CD14-positive monocyte (primary cell): ENCODE data around the gene ETS1. TPM values are rescaled to one million over a fixed set of nuclear protein-coding genes. Genes with fewer than 3 reads are reported as not detected.
A peak's percentile ranks its signal among the peaks of the same experiment; 100 is the strongest.

Experiments used
- DNase-seq, 3 donors: peaks; one replicate each; pipeline ENCODE4 v3.0.0-alpha.2; 2011 to 2022
- H2AFZ ChIP-seq: 2 replicates; pipeline ENCODE4 v1.6.0; 2012; ENCODE audit warnings: mild to moderate bottlenecking, low read depth, low read length, inconsistent platforms; ENCODE audit not compliant: insufficient read depth, poor library complexity, severe bottlenecking
- H3K27ac ChIP-seq, 2 donors: 1 replicate in 1 of 2; 2 replicates in 1 of 2; pipeline ENCODE4 v1.5.1; 2012 to 2013; ENCODE audit warnings: low read length in 2 of 2, control low read depth in 1 of 2, inconsistent platforms in 1 of 2, low read depth in 1 of 2, mild to moderate bottlenecking in 1 of 2
- H3K27me3 ChIP-seq, 2 donors: one replicate each; pipeline versions ENCODE4 v1.6.0 to v1.6.1; 2011 to 2013; ENCODE audit warnings: low read length in 2 of 2; ENCODE audit not compliant: control insufficient read depth in 2 of 2, insufficient read depth in 2 of 2
- H3K36me3 ChIP-seq, 2 donors: replicated peaks in 1 of 2; 1 replicate in 1 of 2; 2 replicates in 1 of 2; pipeline versions ENCODE4 v1.5.1 to v1.6.1; 2012 to 2013; ENCODE audit warnings: low read length in 2 of 2, control low read depth in 1 of 2, inconsistent platforms in 1 of 2, mild to moderate bottlenecking in 1 of 2; ENCODE audit not compliant: insufficient read depth in 2 of 2, control insufficient read depth in 1 of 2
- H3K4me1 ChIP-seq, 2 donors: 1 replicate in 1 of 2; 2 replicates in 1 of 2; pipeline versions ENCODE4 v1.5.1 to v1.6.1; 2012 to 2013; ENCODE audit warnings: low read length in 2 of 2, control low read depth in 1 of 2, inconsistent platforms in 1 of 2, mild to moderate bottlenecking in 1 of 2, moderate library complexity in 1 of 2; ENCODE audit not compliant: insufficient read depth in 2 of 2, control insufficient read depth in 1 of 2
- H3K4me2 ChIP-seq: replicated peaks from 2 replicates; pipeline ENCODE3; 2012; ENCODE audit warnings: low read length, moderate library complexity, mild to moderate bottlenecking; ENCODE audit not compliant: poor library complexity, severe bottlenecking; ENCODE audit errors: extremely low read depth
- H3K4me3 ChIP-seq, 3 experiments: fragments of 200-600 bp in 1 of 3; sonication (generic) in 1 of 3; replicated peaks in 1 of 3; 1 replicate in 2 of 3; 2 replicates in 1 of 3; pipeline ENCODE4 v1.5.1; 2011 to 2013; ENCODE audit warnings: low read length in 3 of 3, mild to moderate bottlenecking in 3 of 3, control low read depth in 2 of 3, low read depth in 2 of 3, inconsistent platforms in 1 of 3, moderate library complexity in 1 of 3
- H3K79me2 ChIP-seq: 2 replicates; pipeline ENCODE4 v1.6.0; 2012; ENCODE audit warnings: mild to moderate bottlenecking, control low read depth, inconsistent platforms, low read length, moderate library complexity; ENCODE audit not compliant: insufficient read depth
- H3K9ac ChIP-seq: 2 replicates; pipeline ENCODE4 v1.6.0; 2017; ENCODE audit warnings: low read length, mild to moderate bottlenecking; ENCODE audit not compliant: insufficient read depth, poor library complexity, severe bottlenecking
- H3K9me3 ChIP-seq, 2 donors: replicated peaks in 1 of 2; 1 replicate in 1 of 2; 2 replicates in 1 of 2; pipeline versions ENCODE4 v1.5.1 to v1.6.1; 2012 to 2013; ENCODE audit warnings: low read length in 2 of 2, control low read depth in 1 of 2; ENCODE audit not compliant: control insufficient read depth in 1 of 2, insufficient read depth in 1 of 2
- H4K20me1 ChIP-seq: 2 replicates; pipeline ENCODE4 v1.6.0; 2012; ENCODE audit warnings: mild to moderate bottlenecking, low read length, control low read depth, moderate library complexity; ENCODE audit not compliant: insufficient read depth
- H3K27ac Mint-ChIP-seq, 7 donors: one replicate each; pipeline ENCODE4 v1.8.0; 2020; ENCODE audit warnings: mild to moderate bottlenecking in 7 of 7, mixed read lengths in 7 of 7, moderate library complexity in 6 of 7, inconsistent platforms in 2 of 7
- H3K27me3 Mint-ChIP-seq, 3 donors: one replicate each; pipeline ENCODE4 v1.8.0; 2021 to 2022; ENCODE audit warnings: low read depth in 3 of 3, mild to moderate bottlenecking in 3 of 3, mixed read lengths in 3 of 3, moderate library complexity in 3 of 3, inconsistent platforms in 1 of 3
- H3K36me3 Mint-ChIP-seq, 2 donors: one replicate each; pipeline ENCODE4 v1.8.0; 2020; ENCODE audit warnings: mixed read lengths in 2 of 2, inconsistent platforms in 1 of 2, mild to moderate bottlenecking in 1 of 2
- H3K4me1 Mint-ChIP-seq: one replicate; pipeline ENCODE4 v1.8.0; 2020; ENCODE audit warnings: mild to moderate bottlenecking, mixed read lengths
- H3K4me3 Mint-ChIP-seq, 2 donors: one replicate each; pipeline ENCODE4 v1.8.0; 2020; ENCODE audit warnings: mild to moderate bottlenecking in 2 of 2, mixed read lengths in 2 of 2, moderate library complexity in 1 of 2
- H3K9me3 Mint-ChIP-seq, 7 donors: one replicate each; pipeline ENCODE4 v1.8.0; 2020 to 2022; ENCODE audit warnings: mixed read lengths in 7 of 7, mild to moderate bottlenecking in 6 of 7, moderate library complexity in 6 of 7, inconsistent platforms in 2 of 7
- WGBS: methylation state at CpG from one replicate; pipeline ENCODE4 v1.1.5; 2013; ENCODE audit warnings: missing lambda C conversion rate; ENCODE audit not compliant: insufficient coverage; 5-methylcytosine and 5-hydroxymethylcytosine counted together
- intact Hi-C, 2 donors: fragments of 100-400 bp; cut with micrococcal nuclease; formaldehyde crosslinking; loops; one replicate each; pipeline versions ENCODE4 v1.15.0 to v1.15.1; 2023
- polyA plus RNA-seq, 3 donors: library from polyadenylated mRNA; depleted of rRNA in 1 of 3; unstranded in 2 of 3; stranded (reverse) in 1 of 3; fragments of 300-500 nt in 2 of 3; fragments of >200 nt in 1 of 3; fragmentation: Illumina TruSeq in 2 of 3; gene quantifications; 1 replicate in 2 of 3; 2 replicates in 1 of 3; pipeline ENCODE4 v1.2.3, GENCODE V29; 2012 to 2021
- TF ChIP-seq, protein P1 (sequence below): fragments of 200-600 bp; IDR thresholded peaks from one replicate; pipeline ENCODE4 v1.8.0; 2022; ENCODE audit warnings: antibody characterized with exemption, mild to moderate bottlenecking

The ETS1 gene
- polyA plus RNA-seq, 3 donors = 0.67 to 1.6 (median 1.6) TPM

DNA sequence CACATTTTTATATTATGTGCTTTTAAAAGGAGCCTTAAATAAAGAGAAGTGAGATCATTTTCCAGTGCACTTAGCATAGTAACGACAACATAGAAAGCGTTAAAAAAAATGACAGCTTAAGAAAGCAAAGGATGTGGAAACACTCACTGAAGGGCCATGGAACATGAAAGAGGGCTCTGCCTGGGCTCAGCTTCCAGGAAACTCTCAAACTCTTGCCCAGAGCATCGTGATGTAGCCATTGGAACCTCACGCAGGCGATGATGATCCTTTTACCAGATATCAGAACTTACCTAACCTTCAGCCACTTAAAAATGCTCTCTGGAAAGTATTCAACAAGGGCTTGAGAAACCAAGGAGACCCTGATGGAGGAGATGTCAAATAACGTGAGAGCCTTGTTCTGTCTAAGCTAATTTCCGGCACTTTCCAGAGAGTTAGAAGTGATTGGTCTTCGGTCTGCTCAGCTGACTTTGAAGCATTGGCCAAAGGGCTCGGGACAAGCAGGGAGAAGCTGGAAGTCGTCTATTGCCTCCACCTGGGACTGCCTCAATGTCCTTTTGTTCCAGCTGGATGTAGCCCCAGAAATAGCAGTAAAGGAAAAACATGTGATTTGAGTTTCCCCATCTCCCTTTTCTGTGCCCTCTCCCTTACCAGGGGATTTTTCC is 21.5 kb upstream of the ETS1 start:
- peaks cover 3 to 8% of the 10 kb centered on the region in 2 donors for H3K4me1 ChIP-seq
- H3K4me3 Mint-ChIP-seq = no peak overlapping the region

DNA sequence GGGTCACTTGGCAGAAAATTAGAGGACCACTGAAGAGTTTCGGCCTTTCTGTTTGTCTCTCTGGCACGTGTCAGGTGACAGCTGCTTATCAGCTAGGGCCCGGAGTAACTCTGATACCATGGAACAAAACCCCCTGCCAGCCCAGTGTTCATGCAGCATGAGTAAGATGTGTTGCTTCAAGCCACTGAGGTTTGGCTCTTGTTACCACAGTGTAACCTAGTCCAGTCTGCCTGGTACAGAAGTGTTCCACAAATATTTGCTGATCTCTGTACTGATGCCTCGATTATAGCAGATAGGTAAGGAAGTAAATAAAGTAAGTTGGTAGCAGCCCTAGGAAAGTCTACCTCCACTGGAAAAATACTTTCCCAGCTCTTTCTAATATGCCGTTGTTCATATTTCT is 20.5 kb upstream of the ETS1 start:
- no peaks in the 10 kb centered on the region for H3K27me3 ChIP-seq
- no peak overlapping the region for H2AFZ ChIP-seq
- no peaks in the 10 kb centered on the region for H3K36me3 Mint-ChIP-seq
- intact Hi-C loops = no loop called here
- no peak for DNase-seq
- no peak overlapping the region for H3K27ac ChIP-seq
- H3K4me3 ChIP-seq = no peak overlapping the region
- no peak overlapping the region for H3K27ac Mint-ChIP-seq
- TF ChIP-seq, protein P1, sequence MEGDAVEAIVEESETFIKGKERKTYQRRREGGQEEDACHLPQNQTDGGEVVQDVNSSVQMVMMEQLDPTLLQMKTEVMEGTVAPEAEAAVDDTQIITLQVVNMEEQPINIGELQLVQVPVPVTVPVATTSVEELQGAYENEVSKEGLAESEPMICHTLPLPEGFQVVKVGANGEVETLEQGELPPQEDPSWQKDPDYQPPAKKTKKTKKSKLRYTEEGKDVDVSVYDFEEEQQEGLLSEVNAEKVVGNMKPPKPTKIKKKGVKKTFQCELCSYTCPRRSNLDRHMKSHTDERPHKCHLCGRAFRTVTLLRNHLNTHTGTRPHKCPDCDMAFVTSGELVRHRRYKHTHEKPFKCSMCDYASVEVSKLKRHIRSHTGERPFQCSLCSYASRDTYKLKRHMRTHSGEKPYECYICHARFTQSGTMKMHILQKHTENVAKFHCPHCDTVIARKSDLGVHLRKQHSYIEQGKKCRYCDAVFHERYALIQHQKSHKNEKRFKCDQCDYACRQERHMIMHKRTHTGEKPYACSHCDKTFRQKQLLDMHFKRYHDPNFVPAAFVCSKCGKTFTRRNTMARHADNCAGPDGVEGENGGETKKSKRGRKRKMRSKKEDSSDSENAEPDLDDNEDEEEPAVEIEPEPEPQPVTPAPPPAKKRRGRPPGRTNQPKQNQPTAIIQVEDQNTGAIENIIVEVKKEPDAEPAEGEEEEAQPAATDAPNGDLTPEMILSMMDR = no peak
- no peaks in the 10 kb centered on the region for H3K79me2 ChIP-seq
- no peaks in the 10 kb centered on the region for H4K20me1 ChIP-seq
- H3K4me1 ChIP-seq = peaks cover 3 to 8% of the 10 kb centered on the region in 2 donors
- H3K9me3 Mint-ChIP-seq = no peaks in the 10 kb centered on the region
- no peaks in the 10 kb centered on the region for H3K36me3 ChIP-seq
- H3K4me2 ChIP-seq = no peak overlapping the region
- H3K9me3 ChIP-seq = no peaks in the 10 kb centered on the region
- no peak overlapping the region for H3K9ac ChIP-seq
- WGBS = 100% methylated on average over 4 of the region's 5 CpGs
- H3K4me1 Mint-ChIP-seq = peaks cover 15% of the 10 kb centered on the region
- peaks cover 1 to 4% (median 3%) of the 10 kb centered on the region in 3 donors for H3K27me3 Mint-ChIP-seq
- no peak overlapping the region for H3K4me3 Mint-ChIP-seq

More for the DNA sequence above, 21.5 kb upstream of the ETS1 start:
- Histone ChIP-seq H2AFZ (no peak overlapping the region), H4K20me1 (no peaks in the 10 kb centered on the region), H3K9ac (no peak overlapping the region), H3K4me3 (no peak overlapping the region), H3K4me2 (no peak overlapping the region), H3K36me3 (no peaks in the 10 kb centered on the region), H3K79me2 (no peaks in the 10 kb centered on the region), H3K9me3 (no peaks in the 10 kb centered on the region), H3K27me3 (no peaks in the 10 kb centered on the region), H3K27ac (no peak overlapping the region)
- peak overlapping the region in 1 of 7 donors; percentile 2 for H3K27ac Mint-ChIP-seq
- no peak for DNase-seq
- H3K27me3 Mint-ChIP-seq = peaks cover 1 to 4% (median 3%) of the 10 kb centered on the region in 3 donors
- H3K4me1 Mint-ChIP-seq = peaks cover 15% of the 10 kb centered on the region
- H3K36me3 Mint-ChIP-seq = no peaks in the 10 kb centered on the region
- H3K9me3 Mint-ChIP-seq = no peaks in the 10 kb centered on the region
- WGBS = 90% methylated on average over 6 of the region's 10 CpGs
- intact Hi-C loops = no loop called here
- TF ChIP-seq, protein P1 = no peak
